Subcutaneous abdominal adipose tissue (tissue), 5 donors: Measurements from ENCODE around the gene CPXM2.

Source experiments
- H3K27ac ChIP-seq: one replicate; pipeline ENCODE4 v1.7.0; 2013; ENCODE audit warnings: low read depth, mild to moderate bottlenecking, inconsistent platforms, low read length, moderate library complexity
- H3K27me3 ChIP-seq, 5 donors: one replicate each; pipeline ENCODE4 v1.7.0; 2013; ENCODE audit warnings: low read length in 5 of 5, inconsistent platforms in 1 of 5; ENCODE audit not compliant: control insufficient read depth in 5 of 5, insufficient read depth in 4 of 5
- H3K36me3 ChIP-seq, 5 donors: one replicate each; pipeline ENCODE4 v1.7.0; 2013; ENCODE audit warnings: low read length in 5 of 5; ENCODE audit not compliant: control insufficient read depth in 5 of 5, insufficient read depth in 5 of 5
- H3K4me1 ChIP-seq, 5 donors: one replicate each; pipeline ENCODE4 v1.7.0; 2013; ENCODE audit warnings: low read length in 5 of 5, mild to moderate bottlenecking in 3 of 5, moderate library complexity in 1 of 5; ENCODE audit not compliant: control insufficient read depth in 5 of 5, insufficient read depth in 5 of 5
- H3K4me3 ChIP-seq, 5 donors: one replicate each; pipeline ENCODE4 v1.7.0; 2013; ENCODE audit warnings: low read length in 5 of 5, low read depth in 1 of 5
- H3K9ac ChIP-seq, 5 donors: one replicate each; pipeline ENCODE4 v1.7.0; 2013; ENCODE audit warnings: low read length in 5 of 5, mild to moderate bottlenecking in 4 of 5, moderate library complexity in 3 of 5
- H3K9me3 ChIP-seq, 5 donors: one replicate each; pipeline ENCODE4 v1.7.0; 2013; ENCODE audit warnings: low read length in 5 of 5; ENCODE audit not compliant: control insufficient read depth in 5 of 5
- donor health status: healthy.
- donor health status: healthy.
- donor health status: healthy.
- donor health status: healthy.
- donor health status: healthy.

Gene CPXM2

DNA sequence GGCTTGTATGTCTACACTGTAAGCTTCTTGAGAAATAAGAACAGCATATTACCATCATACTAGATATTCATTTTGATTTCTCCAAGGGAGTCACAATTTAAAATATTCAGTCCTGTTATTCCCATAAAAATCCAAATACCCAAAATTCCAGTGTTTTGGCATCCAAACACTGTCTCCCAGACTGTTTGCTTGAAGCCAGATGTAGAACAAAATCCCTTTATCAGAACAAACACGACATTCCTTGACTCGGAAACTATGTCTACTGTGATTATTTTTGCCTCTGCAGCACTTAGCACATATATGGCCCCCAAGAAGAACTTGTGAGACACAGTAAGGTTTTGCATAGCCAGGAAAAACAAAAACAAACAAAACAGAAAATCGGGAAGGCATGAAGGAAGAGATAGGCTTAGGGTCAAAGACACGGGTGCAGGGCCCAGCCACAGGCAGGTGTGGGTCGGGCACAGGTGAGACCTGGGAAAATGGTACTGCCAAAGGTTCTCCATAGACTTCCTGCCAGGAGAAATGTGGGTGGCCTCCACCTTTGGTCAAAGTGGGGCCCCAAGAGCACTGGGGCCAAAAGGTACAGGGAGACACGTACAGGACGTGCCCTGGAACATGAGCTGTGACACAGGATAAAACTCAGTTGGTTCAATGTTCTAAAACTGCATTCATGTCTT, 36.5 kb downstream of the CPXM2 start:
- H3K4me3 ChIP-seq = no peak overlapping the region
- peaks cover 0 to 9% (median 2%) of the 10 kb centered on the region in 5 donors for H3K27me3 ChIP-seq
- no peak overlapping the region for H3K27ac ChIP-seq
- H3K9ac ChIP-seq = no peak overlapping the region
- H3K36me3 ChIP-seq = no peaks in the 10 kb centered on the region
- peaks cover 0 to 21% (median 7%) of the 10 kb centered on the region in 5 donors for H3K4me1 ChIP-seq
- H3K9me3 ChIP-seq = no peaks in the 10 kb centered on the region

DNA sequence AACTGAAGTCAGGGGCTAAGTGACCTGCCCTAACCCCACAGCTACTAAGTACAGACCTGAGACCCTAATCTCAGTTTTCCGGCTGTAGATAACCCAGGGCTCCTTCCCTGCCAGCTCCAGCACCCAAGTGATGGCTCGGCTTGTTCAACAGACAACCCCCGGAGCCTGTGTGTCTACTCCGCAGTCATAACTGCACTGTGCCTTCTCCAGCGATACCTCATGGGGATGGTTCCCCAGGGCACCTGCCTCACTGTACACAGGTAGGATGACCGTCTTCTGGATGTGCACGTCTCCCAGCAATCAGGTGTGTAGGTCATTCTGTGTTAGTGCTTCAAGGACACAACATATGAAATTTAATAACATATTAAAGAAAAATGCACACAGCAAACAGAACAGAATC, 37.1 kb downstream of the CPXM2 start:
- Histone ChIP-seq H3K9ac (no peak overlapping the region), H3K4me3 (no peak overlapping the region), H3K27me3 (peaks cover 0 to 9% (median 2%) of the 10 kb centered on the region in 5 donors), H3K36me3 (no peaks in the 10 kb centered on the region), H3K27ac (no peak overlapping the region), H3K4me1 (peaks cover 0 to 21% (median 7%) of the 10 kb centered on the region in 5 donors), H3K9me3 (no peaks in the 10 kb centered on the region)

DNA sequence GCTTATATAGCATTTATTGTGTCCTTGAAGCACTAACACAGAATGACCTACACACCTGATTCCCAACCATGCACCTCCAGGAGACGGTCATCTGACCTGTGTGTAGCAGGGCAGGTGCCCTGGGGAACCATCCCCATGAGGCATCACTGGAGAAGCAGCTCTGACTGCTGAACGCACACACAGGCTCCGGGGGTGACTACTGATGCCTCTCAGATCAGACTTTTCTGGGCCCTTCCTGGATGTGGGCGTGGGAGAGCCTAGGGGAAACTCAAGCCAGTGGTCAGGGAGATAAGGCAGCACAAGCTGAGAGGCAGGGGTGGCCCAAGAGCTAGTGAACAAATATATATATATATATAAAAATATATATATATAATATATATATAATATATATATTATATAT, 37.6 kb downstream of the CPXM2 start:
- Histone ChIP-seq H3K4me3 (no peak overlapping the region), H3K4me1 (peaks cover 0 to 23% (median 7%) of the 10 kb centered on the region in 5 donors), H3K27me3 (peaks cover 0 to 9% (median 2%) of the 10 kb centered on the region in 5 donors), H3K36me3 (no peaks in the 10 kb centered on the region), H3K9me3 (no peaks in the 10 kb centered on the region), H3K27ac (no peak overlapping the region), H3K9ac (no peak overlapping the region)

DNA sequence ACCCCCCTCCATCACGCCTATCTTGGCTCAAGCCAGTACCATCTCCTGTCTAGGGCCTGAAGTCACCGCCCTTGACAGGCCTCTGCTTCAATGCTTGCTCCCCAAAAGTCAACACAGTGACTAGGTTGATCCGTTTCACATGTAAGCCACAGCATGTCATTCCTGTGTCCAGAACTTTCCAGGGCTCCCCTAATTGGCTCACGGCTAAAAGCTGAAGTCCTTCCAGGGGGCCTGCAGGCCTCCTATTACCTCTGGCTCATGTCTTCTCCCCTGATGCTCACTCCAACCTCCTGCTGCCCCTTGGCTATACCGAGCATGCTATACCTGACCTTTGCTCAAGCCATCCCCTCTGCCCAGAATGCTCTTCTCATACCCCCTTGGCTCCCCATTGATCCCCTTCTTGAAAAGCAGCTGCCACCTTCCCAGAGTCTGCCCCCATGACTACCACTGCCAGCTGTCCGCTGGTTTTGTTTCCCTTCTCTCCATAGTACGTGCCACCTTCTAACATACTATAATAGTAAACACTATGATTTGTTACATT, 39.1 kb downstream of the CPXM2 start:
- H3K4me3 ChIP-seq = no peak overlapping the region
- H3K36me3 ChIP-seq = no peaks in the 10 kb centered on the region
- no peak overlapping the region for H3K9ac ChIP-seq
- peaks cover 0 to 24% (median 12%) of the 10 kb centered on the region in 5 donors for H3K4me1 ChIP-seq
- H3K27me3 ChIP-seq = peaks cover 0 to 3% (median 2%) of the 10 kb centered on the region in 5 donors
- no peaks in the 10 kb centered on the region for H3K9me3 ChIP-seq
- H3K27ac ChIP-seq = no peak overlapping the region

DNA sequence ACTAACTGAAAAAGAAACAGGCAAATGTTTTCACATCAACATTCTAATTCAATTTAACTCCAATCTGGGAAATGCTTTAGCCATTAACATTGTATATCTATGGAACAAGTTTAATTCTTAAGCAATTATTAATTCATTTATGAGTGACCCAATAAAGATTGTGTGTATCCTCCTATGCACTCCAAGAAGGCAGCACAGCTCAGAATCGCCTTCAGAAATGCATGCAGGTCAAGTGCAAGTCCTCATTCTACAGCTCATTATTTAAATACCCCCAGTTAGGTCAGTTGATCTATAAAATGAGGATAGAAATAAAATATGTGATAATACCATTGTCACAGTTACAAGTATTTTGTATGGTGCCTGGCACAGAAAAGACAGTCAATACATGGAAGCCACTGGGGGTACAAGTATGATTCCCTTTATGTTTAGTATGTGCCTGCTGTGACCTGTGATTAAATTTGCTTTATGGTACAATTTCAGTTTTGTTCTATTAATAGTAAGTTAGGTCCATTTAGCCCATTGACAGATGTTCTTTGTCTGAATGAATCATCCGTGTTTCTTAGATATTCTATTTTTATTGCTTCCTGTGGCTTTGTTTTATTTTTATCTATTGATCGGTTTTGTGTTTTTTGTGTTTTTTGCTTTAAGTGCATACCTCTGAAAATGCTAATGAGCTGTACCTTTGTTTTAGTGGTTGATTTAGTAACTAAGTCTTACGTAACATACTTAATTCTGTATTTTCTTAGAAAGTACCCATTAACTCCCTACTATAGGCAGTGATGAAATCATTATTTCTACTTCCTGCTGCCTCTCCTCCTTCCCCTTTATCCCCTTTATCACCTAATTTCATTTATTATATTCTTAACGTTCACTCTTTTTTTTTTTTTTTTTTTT, 42.8 kb downstream of the CPXM2 start:
- no peak overlapping the region for H3K4me3 ChIP-seq
- peaks cover 0 to 3% (median 0%) of the 10 kb centered on the region in 5 donors for H3K27me3 ChIP-seq
- H3K9me3 ChIP-seq = no peaks in the 10 kb centered on the region
- H3K9ac ChIP-seq = no peak overlapping the region
- peaks cover 0 to 20% (median 8%) of the 10 kb centered on the region in 5 donors for H3K4me1 ChIP-seq
- H3K27ac ChIP-seq = no peak overlapping the region
- H3K36me3 ChIP-seq = no peaks in the 10 kb centered on the region

DNA sequence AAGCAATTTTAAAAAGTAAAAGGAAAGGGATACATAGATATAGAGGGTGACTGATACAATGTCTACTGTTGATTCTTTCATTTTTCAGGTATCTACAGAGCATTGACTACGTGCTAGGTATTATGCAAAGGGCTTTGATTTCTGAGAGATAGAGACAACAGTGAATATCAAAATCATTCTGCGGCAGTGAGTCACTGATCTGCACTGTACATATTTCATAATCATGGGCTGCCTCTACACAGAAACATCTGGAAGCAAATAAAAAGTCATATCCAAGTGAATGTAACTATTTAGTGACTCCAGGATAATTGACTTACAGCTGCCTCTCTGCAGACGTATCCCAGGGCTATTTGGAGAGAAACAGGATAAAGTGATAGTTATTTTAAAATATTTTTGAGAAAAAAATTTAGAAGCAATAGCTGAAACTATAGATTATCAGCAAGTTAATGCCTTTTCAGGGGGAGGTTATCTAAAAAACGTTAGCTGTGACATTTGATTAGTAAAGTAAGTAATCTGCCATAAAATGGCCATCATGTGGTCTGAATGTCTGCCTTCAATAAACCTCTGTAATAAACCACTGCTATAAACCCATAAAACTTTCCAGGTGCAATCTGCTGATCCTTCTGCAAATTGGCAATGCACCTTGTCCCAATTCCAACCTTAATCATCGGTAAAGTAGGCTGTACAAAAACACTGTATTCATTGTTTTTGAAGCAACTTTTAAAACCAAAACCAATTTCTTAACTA, 43.7 kb downstream of the CPXM2 start:
- Histone ChIP-seq H3K4me3 (no peak overlapping the region), H3K27ac (no peak overlapping the region), H3K9me3 (no peaks in the 10 kb centered on the region), H3K4me1 (peaks cover 0 to 20% (median 8%) of the 10 kb centered on the region in 5 donors), H3K9ac (no peak overlapping the region), H3K36me3 (no peaks in the 10 kb centered on the region), H3K27me3 (peaks cover 0 to 3% (median 0%) of the 10 kb centered on the region in 5 donors)

DNA sequence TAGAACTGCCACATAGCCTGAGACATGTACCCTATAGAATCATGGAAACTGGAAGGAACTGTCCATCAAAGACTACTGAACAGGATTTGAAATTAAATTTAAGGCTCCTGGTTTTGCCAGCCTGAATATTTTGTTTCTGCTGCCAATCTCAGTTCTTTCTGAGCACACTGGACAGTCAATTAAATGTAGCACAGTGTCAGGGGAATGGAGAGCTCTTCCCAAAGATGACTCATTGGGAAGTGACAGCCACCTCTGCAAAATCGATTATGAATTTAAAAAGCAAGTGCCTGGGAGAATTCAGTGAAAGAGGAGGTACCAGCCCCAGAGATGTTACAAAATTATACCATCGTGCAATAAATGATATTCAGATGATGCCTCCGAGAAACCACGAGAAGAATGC, 47.8 kb downstream of the CPXM2 start:
- Histone ChIP-seq H3K4me3 (no peak overlapping the region), H3K27me3 (no peaks in the 10 kb centered on the region), H3K27ac (no peak overlapping the region), H3K9me3 (no peaks in the 10 kb centered on the region), H3K4me1 (peaks cover 0 to 22% (median 8%) of the 10 kb centered on the region in 5 donors), H3K36me3 (no peaks in the 10 kb centered on the region), H3K9ac (no peak overlapping the region)

DNA sequence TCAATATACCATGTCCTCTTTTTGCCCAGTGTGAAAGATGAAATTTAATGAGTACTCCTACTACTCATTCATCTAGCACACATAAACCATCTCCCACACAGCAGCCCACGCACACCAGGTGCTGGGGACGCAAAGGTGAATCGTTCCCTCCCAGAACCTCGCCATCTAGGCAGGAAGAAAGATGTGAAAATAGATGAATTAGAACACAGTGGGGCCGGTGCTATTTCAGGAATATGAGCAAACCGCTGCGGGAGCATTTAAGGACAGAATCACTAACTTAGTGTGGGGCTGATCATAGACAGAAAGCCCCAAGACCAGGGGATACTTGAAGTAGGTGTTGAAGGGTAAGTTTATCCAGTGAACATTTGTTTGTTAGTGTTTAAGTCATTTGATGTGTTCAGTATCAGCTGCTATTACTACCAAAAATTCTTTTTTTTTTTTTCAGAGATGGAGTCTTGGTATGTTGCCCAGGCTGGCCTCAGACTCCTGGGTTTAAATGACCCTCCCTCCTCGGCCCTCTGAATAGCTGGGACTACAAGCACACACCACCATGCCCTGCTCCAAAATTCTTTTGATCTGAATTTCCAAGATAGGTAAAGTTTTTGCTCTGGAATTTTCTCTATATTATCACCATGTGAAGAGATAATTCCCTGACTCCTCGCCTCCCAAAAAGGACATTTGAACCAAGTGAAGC, 48.8 kb downstream of the CPXM2 start:
- no peaks in the 10 kb centered on the region for H3K27me3 ChIP-seq
- no peak overlapping the region for H3K27ac ChIP-seq
- no peak overlapping the region for H3K9ac ChIP-seq
- no peaks in the 10 kb centered on the region for H3K36me3 ChIP-seq
- no peaks in the 10 kb centered on the region for H3K9me3 ChIP-seq
- H3K4me3 ChIP-seq = no peak overlapping the region
- H3K4me1 ChIP-seq = peaks cover 0 to 14% (median 5%) of the 10 kb centered on the region in 5 donors

DNA sequence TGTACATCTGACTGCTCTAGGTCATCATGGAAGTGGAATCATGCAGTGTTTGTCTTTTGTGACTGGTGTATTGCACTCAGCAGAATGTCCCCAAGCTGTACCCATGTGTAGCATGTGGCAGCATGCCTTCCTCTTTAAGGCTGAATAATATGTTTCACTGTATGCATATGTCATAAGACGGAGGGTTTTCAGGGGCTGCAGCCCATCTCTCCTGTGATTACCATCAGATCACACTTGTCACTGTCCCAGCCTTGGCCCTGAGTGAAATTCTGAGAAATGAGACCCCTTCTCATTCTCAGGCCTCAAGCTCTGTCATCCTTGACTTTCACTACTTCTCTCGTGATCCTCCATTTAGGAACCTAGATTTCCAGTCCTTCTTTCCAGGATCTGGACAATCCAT, 50.0 kb downstream of the CPXM2 start:
- H3K27me3 ChIP-seq = no peaks in the 10 kb centered on the region
- no peak overlapping the region for H3K27ac ChIP-seq
- peaks cover 0 to 5% (median 0%) of the 10 kb centered on the region in 5 donors for H3K4me1 ChIP-seq
- no peaks in the 10 kb centered on the region for H3K36me3 ChIP-seq
- H3K4me3 ChIP-seq = no peak overlapping the region
- H3K9ac ChIP-seq = no peak overlapping the region
- no peaks in the 10 kb centered on the region for H3K9me3 ChIP-seq
